ENCODE data around the gene NCF2.

The NCF2 gene

GRCh38 chr1:183584147-183584546 is 6.1 kb downstream of the NCF2 start:
- DNase-seq (ENCODE audit: low read depth, low spot score), result no peak

- DNase-seq (ENCODE audit: low read depth, low spot score), result no peak
Observed at GRCh38 chr1:183583466-183583865, 6.8 kb downstream of the NCF2 start.

GRCh38 chr1:183582021-183582713 is 8.1 kb downstream of the NCF2 start:
- no peak for DNase-seq (ENCODE audit: low read depth, low spot score)

GRCh38 chr1:183580281-183580682 is 10.0 kb downstream of the NCF2 start:
- DNase-seq (ENCODE audit: low read depth, low spot score), result no peak

- DNase-seq (ENCODE audit: low read depth, low spot score), result no peak
Observed at GRCh38 chr1:183578856-183579255, 11.4 kb downstream of the NCF2 start.

GRCh38 chr1:183577897-183578465 is 12.3 kb downstream of the NCF2 start:
- DNase-seq (ENCODE audit: low read depth, low spot score), result no peak

- DNase-seq (ENCODE audit: low read depth, low spot score), result no peak
Observed at GRCh38 chr1:183576537-183576936, 13.7 kb downstream of the NCF2 start.

GRCh38 chr1:183575606-183576005 is 14.7 kb downstream of the NCF2 start:
- no peak for DNase-seq (ENCODE audit: low read depth, low spot score)

GRCh38 chr1:183572721-183573120 is 17.5 kb downstream of the NCF2 start:
- DNase-seq (ENCODE audit: low read depth, low spot score), result no peak

GRCh38 chr1:183571678-183572268 is 18.5 kb downstream of the NCF2 start:
- no peak for DNase-seq (ENCODE audit: low read depth, low spot score)

- DNase-seq (ENCODE audit: low read depth, low spot score), result no peak
Observed at GRCh38 chr1:183570451-183570850, 19.8 kb downstream of the NCF2 start.

GRCh38 chr1:183569801-183570200 is 20.5 kb downstream of the NCF2 start:
- no peak for DNase-seq (ENCODE audit: low read depth, low spot score)

- no peak for DNase-seq (ENCODE audit: low read depth, low spot score)
Observed at GRCh38 chr1:183569141-183569540, 21.1 kb downstream of the NCF2 start.

GRCh38 chr1:183568176-183569021 is 21.9 kb downstream of the NCF2 start:
- no peak for DNase-seq (ENCODE audit: low read depth, low spot score)

GRCh38 chr1:183567584-183567983 is 22.7 kb downstream of the NCF2 start:
- no peak for DNase-seq (ENCODE audit: low read depth, low spot score)

- DNase-seq (ENCODE audit: low read depth, low spot score), result no peak
Observed at GRCh38 chr1:183566026-183566425, 24.2 kb downstream of the NCF2 start.

- DNase-seq (ENCODE audit: low read depth, low spot score), result no peak
Observed at GRCh38 chr1:183565261-183565660, 25.0 kb downstream of the NCF2 start.

GRCh38 chr1:183562701-183563100 is 27.6 kb downstream of the NCF2 start:
- no peak for DNase-seq (ENCODE audit: low read depth, low spot score)

- no peak for DNase-seq (ENCODE audit: low read depth, low spot score)
Observed at GRCh38 chr1:183559061-183559460, 31.2 kb downstream of the NCF2 start.

- no peak for DNase-seq (ENCODE audit: low read depth, low spot score)
Observed at GRCh38 chr1:183554577-183554976, 35.7 kb downstream of the NCF2 start.

GRCh38 chr1:183553764-183554163 is 36.5 kb downstream of the NCF2 start:
- DNase-seq (ENCODE audit: low read depth, low spot score), result no peak

GRCh38 chr1:183553331-183553730 is 36.9 kb downstream of the NCF2 start:
- DNase-seq (ENCODE audit: low read depth, low spot score), result no peak

All from activated naive CD8-positive, alpha-beta T cell treated with anti-CD3 and anti-CD28 coated beads, Interleukin-2, amount 50 U/mL, for 16 hours (primary cell).